ENCODE measurements around the gene DNAI1. TPM values are rescaled to one million over a fixed set of nuclear protein-coding genes. Genes with fewer than 3 reads are reported as not detected.

Gene DNAI1
- total and polyA plus RNA-seq, 10 of the 15 experiments (the other 5 are each of a cell fraction or from before 2014, with no cell fraction given), result not detected

- TF ChIP-seq CUX1 (IDR thresholded peaks at IDR 0.05; ENCODE audit: insufficient replicate concordance, low read depth, low read length), result no peak
- no peak for TF ChIP-seq SIN3A (IDR thresholded peaks at IDR 0.05; ENCODE audit: low read depth, low read length)
- no peak for TF ChIP-seq ZNF24 (IDR thresholded peaks at IDR 0.05)
- no peak for TF ChIP-seq PRDM15 (CRISPR knock-in tag; IDR thresholded peaks at IDR 0.05)
- TF ChIP-seq EGR1 (IDR thresholded peaks at IDR 0.05; ENCODE audit: borderline replicate concordance in 1 of 2, low read depth in 2 of 2, low read length in 2 of 2), result no peak
These were observed 2.5 kb upstream of the DNAI1 start (continued) for GRCh38 chr9:34456151-34456550.

Data from GM12878 (cell line).